ENCODE measurements around the gene ZNF521.

The ZNF521 gene

GRCh38 chr18:25016666-25017065, 335.3 kb downstream of the ZNF521 start:
- DNase-seq = no peak

- no peak for DNase-seq
Observed at GRCh38 chr18:25016181-25016580, 335.8 kb downstream of the ZNF521 start.
